Posterior cingulate gyrus (tissue), 11 donors: ENCODE measurements around the gene CDHR3.
"Not testable (repeated sequence)": the region's sequence is repeated elsewhere in the genome, so short reads cannot be mapped to it uniquely, and the experiment has no call there.

Experiments
- DNase-seq, 10 donors: peaks; one replicate each; pipeline versions ENCODE4 v3.0.0 to v3.0.0-alpha.2; 2020 to 2021; ENCODE audit warnings: mixed read lengths in 3 of 10
- intact Hi-C: fragments of 100-400 bp; cut with DNase I; formaldehyde crosslinking; loops from one replicate; pipeline ENCODE4 v1.15.1; 2023

The CDHR3 gene

GRCh38 chr7:105963038-105963667 is at the start of gene CDHR3:
CDHR3 (plus strand) TSS chr7:105963264; CDS start chr7:105963319, 55 bp downstream.
- no peak for DNase-seq
- intact Hi-C loops, result no loop called here

- DNase-seq, result no peak
- intact Hi-C loops, result no loop called here
Observed at GRCh38 chr7:105913947-105914346, 49.1 kb upstream of the CDHR3 start.

GRCh38 chr7:105916603-105917002 is 46.5 kb upstream of the CDHR3 start:
- DNase-seq, result no peak
- intact Hi-C loops, result no loop called here

- no peak for DNase-seq
- intact Hi-C loops, result no loop called here
Observed at GRCh38 chr7:105917659-105918058, 45.4 kb upstream of the CDHR3 start.

GRCh38 chr7:105920766-105921165 is 42.3 kb upstream of the CDHR3 start:
- DNase-seq, result no peak
- intact Hi-C loops, result no loop called here

- intact Hi-C loops, result no loop called here
- no peak for DNase-seq
Observed at GRCh38 chr7:105924945-105925344, 38.1 kb upstream of the CDHR3 start.

- DNase-seq, result no peak
- intact Hi-C loops, result no loop called here
Observed at GRCh38 chr7:105926131-105926530, 36.9 kb upstream of the CDHR3 start.

- no peak for DNase-seq
- intact Hi-C loops, result loop anchor here (10.0 kb wide), 1 partner anchor 114 kb away; no protein-coding TSS in a partner anchor
Observed at GRCh38 chr7:105931179-105931578, 31.9 kb upstream of the CDHR3 start.

- peak in 3 of 10 donors; percentile 20 to 81 (median 27) for DNase-seq
- intact Hi-C loops, result loop anchor here (10.0 kb wide), 1 partner anchor 112 kb away; no protein-coding TSS in a partner anchor
Observed at GRCh38 chr7:105932835-105933477, 30.1 kb upstream of the CDHR3 start.

- DNase-seq, result no peak
- intact Hi-C loops, result loop anchor here (10.0 kb wide), 1 partner anchor 110 kb away; no protein-coding TSS in a partner anchor
Observed at GRCh38 chr7:105934572-105935185, 28.4 kb upstream of the CDHR3 start.

GRCh38 chr7:105935250-105935649 is 27.8 kb upstream of the CDHR3 start:
- DNase-seq, result no peak
- intact Hi-C loops, result loop anchor here (10.0 kb wide), 1 partner anchor 110 kb away; no protein-coding TSS in a partner anchor

- intact Hi-C loops, result loop anchor here (10.0 kb wide), 1 partner anchor 107 kb away; no protein-coding TSS in a partner anchor
- DNase-seq, result no peak
Observed at GRCh38 chr7:105937411-105937810, 25.7 kb upstream of the CDHR3 start.

- DNase-seq, result no peak
- intact Hi-C loops, result no loop called here
Observed at GRCh38 chr7:105940109-105940508, 23.0 kb upstream of the CDHR3 start.

- no peak for DNase-seq
- intact Hi-C loops, result no loop called here
Observed at GRCh38 chr7:105941596-105941995, 21.5 kb upstream of the CDHR3 start.

- no peak for DNase-seq
- intact Hi-C loops, result no loop called here
Observed at GRCh38 chr7:105943486-105943885, 19.6 kb upstream of the CDHR3 start.

GRCh38 chr7:105945848-105946247 is 17.2 kb upstream of the CDHR3 start:
- DNase-seq, result peak in 1 of 10 donors; percentile 53
- intact Hi-C loops, result no loop called here

- intact Hi-C loops, result no loop called here
- no peak for DNase-seq
Observed at GRCh38 chr7:105951597-105951996, 11.5 kb upstream of the CDHR3 start.

- intact Hi-C loops, result no loop called here
- no peak for DNase-seq
Observed at GRCh38 chr7:105952917-105953595, 10.0 kb upstream of the CDHR3 start.

GRCh38 chr7:105954711-105955110 is 8.4 kb upstream of the CDHR3 start:
- DNase-seq, result no peak
- intact Hi-C loops, result no loop called here

GRCh38 chr7:105955651-105956466 is 7.2 kb upstream of the CDHR3 start:
- peak in 1 of 10 donors; percentile 78 for DNase-seq
- intact Hi-C loops, result not testable (repeated sequence)
